ENCODE results near the gene ARID5B.

The ARID5B gene

GRCh38 chr10:61992671-61993668, 91.5 kb downstream of the ARID5B start:
- DNase-seq = peak; percentile 81

- DNase-seq = no peak
Observed at GRCh38 chr10:61993711-61994401, 92.4 kb downstream of the ARID5B start.

- DNase-seq = no peak
Observed at GRCh38 chr10:61994405-61995219, 93.1 kb downstream of the ARID5B start.

- no peak for DNase-seq
Observed at GRCh38 chr10:61995220-61995503, 93.7 kb downstream of the ARID5B start.

GRCh38 chr10:61998937-61999336, 97.4 kb downstream of the ARID5B start:
- no peak for DNase-seq

- no peak for DNase-seq
Observed at GRCh38 chr10:62000037-62000603, 98.6 kb downstream of the ARID5B start.

GRCh38 chr10:62000726-62001125, 99.2 kb downstream of the ARID5B start:
- no peak for DNase-seq

- DNase-seq = peak; percentile 61
Observed at GRCh38 chr10:62001898-62002297, 100.4 kb downstream of the ARID5B start.

- no peak for DNase-seq
Observed at GRCh38 chr10:62002753-62003152, 101.3 kb downstream of the ARID5B start.

GRCh38 chr10:62004042-62004441, 102.5 kb downstream of the ARID5B start:
- no peak for DNase-seq

GRCh38 chr10:62005281-62005680, 103.8 kb downstream of the ARID5B start:
- DNase-seq = no peak

- DNase-seq = no peak
Observed at GRCh38 chr10:62005687-62006086, 104.2 kb downstream of the ARID5B start.

GRCh38 chr10:62007145-62007544, 105.6 kb downstream of the ARID5B start:
- no peak for DNase-seq

- no peak for DNase-seq
Observed at GRCh38 chr10:62008196-62008595, 106.7 kb downstream of the ARID5B start.

GRCh38 chr10:62008946-62009345, 107.4 kb downstream of the ARID5B start:
- DNase-seq = no peak

GRCh38 chr10:62010366-62010765, 108.9 kb downstream of the ARID5B start:
- no peak for DNase-seq

- DNase-seq = no peak
Observed at GRCh38 chr10:62011558-62011957, 110.1 kb downstream of the ARID5B start.

GRCh38 chr10:62012318-62012717, 110.8 kb downstream of the ARID5B start:
- no peak for DNase-seq

- no peak for DNase-seq
Observed at GRCh38 chr10:62014510-62014909, 113.0 kb downstream of the ARID5B start.

GRCh38 chr10:62015994-62016393, 114.5 kb downstream of the ARID5B start:
- no peak for DNase-seq

GRCh38 chr10:62016623-62017490, 115.4 kb downstream of the ARID5B start:
- DNase-seq = no peak

- DNase-seq = no peak
Observed at GRCh38 chr10:62017491-62017870, 116.0 kb downstream of the ARID5B start.

Data from activated CD4-positive, alpha-beta T cell treated with anti-CD3 and anti-CD28 coated beads, Interleukin-2, amount 50 U/mL, for 16 hours (primary cell).